ENCODE data around the gene SPTBN1. TPM values are rescaled to one million over a fixed set of nuclear protein-coding genes. Genes with fewer than 3 reads are reported as not detected.

The SPTBN1 gene
- total and polyA plus RNA-seq, 2 of the 13 experiments (the other 11 are each of a cell fraction or from before 2014, with no cell fraction given) = 123 to 299 TPM

DNA sequence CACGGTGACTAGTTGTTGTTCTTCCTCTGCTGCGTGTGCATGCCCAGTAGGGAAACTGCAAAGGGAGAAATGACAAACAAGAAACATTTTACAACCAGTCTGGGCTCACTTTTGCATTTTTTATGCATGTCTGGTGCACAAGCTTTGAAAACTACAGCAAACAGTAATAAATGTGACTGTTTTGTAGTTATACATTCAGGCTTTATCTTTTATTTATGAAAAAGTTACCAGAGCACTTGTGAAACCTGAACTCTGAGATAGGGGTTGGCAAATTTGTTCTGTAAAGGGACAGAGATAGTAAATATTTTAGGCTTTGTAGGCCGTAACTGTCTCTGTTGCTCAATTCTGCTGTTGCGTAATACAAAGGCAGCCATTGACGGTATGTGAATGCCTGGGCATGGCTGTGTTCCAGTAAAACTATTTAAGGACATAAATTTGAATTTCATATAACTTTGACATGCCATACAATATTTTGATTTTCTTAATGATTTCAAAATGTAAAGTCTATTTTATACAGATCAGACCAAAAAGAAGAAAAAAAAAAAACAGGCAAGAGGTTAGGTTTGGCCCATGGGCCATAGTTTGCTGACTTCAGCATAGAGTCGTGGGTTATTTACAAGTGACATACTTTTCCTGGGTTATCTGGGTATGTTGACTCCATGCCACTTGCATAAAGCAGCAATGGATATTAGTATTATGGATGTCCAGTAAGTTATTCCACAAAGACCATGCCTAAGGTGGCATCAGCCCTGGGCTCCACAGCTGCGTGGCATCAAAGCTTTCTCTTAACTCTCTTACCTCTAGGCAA, 213.8 kb downstream of the SPTBN1 start (continued):
- TF ChIP-seq ZFP90 (CRISPR knock-in tag; IDR thresholded peaks at IDR 0.05; ENCODE audit: borderline replicate concordance) = peak; percentile 92
- TF ChIP-seq, protein P1, sequence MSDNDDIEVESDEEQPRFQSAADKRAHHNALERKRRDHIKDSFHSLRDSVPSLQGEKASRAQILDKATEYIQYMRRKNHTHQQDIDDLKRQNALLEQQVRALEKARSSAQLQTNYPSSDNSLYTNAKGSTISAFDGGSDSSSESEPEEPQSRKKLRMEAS (IDR thresholded peaks at IDR 0.05) = peak; percentile 76
- TF ChIP-seq, protein P2, sequence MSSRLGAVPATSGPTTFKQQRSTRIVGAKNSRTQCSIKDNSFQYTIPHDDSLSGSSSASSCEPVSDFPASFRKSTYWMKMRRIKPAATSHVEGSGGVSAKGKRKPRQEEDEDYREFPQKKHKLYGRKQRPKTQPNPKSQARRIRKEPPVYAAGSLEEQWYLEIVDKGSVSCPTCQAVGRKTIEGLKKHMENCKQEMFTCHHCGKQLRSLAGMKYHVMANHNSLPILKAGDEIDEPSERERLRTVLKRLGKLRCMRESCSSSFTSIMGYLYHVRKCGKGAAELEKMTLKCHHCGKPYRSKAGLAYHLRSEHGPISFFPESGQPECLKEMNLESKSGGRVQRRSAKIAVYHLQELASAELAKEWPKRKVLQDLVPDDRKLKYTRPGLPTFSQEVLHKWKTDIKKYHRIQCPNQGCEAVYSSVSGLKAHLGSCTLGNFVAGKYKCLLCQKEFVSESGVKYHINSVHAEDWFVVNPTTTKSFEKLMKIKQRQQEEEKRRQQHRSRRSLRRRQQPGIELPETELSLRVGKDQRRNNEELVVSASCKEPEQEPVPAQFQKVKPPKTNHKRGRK (CRISPR knock-in tag; IDR thresholded peaks at IDR 0.05) = no peak
- TF ChIP-seq NFE2L2 (IDR thresholded peaks at IDR 0.05; ENCODE audit: low read length) = no peak; the same call in 1 of the 2 replicates
- peak; percentile 94; the same call in 1 of the 2 replicates for TF ChIP-seq SATB2 (CRISPR knock-in tag; IDR thresholded peaks at IDR 0.05)
- TF ChIP-seq CBX5 (CRISPR knock-in tag; IDR thresholded peaks at IDR 0.05; ENCODE audit: borderline replicate concordance) = peak; percentile 89
- TF ChIP-seq ZNF563 (CRISPR knock-in tag; IDR thresholded peaks at IDR 0.05) = no peak
- peak; percentile 94 for TF ChIP-seq FOXA3 (CRISPR knock-in tag; IDR thresholded peaks at IDR 0.05)
- TF ChIP-seq HOXA5 (CRISPR knock-in tag; IDR thresholded peaks at IDR 0.05) = peak; percentile 97
- TF ChIP-seq, protein P3, sequence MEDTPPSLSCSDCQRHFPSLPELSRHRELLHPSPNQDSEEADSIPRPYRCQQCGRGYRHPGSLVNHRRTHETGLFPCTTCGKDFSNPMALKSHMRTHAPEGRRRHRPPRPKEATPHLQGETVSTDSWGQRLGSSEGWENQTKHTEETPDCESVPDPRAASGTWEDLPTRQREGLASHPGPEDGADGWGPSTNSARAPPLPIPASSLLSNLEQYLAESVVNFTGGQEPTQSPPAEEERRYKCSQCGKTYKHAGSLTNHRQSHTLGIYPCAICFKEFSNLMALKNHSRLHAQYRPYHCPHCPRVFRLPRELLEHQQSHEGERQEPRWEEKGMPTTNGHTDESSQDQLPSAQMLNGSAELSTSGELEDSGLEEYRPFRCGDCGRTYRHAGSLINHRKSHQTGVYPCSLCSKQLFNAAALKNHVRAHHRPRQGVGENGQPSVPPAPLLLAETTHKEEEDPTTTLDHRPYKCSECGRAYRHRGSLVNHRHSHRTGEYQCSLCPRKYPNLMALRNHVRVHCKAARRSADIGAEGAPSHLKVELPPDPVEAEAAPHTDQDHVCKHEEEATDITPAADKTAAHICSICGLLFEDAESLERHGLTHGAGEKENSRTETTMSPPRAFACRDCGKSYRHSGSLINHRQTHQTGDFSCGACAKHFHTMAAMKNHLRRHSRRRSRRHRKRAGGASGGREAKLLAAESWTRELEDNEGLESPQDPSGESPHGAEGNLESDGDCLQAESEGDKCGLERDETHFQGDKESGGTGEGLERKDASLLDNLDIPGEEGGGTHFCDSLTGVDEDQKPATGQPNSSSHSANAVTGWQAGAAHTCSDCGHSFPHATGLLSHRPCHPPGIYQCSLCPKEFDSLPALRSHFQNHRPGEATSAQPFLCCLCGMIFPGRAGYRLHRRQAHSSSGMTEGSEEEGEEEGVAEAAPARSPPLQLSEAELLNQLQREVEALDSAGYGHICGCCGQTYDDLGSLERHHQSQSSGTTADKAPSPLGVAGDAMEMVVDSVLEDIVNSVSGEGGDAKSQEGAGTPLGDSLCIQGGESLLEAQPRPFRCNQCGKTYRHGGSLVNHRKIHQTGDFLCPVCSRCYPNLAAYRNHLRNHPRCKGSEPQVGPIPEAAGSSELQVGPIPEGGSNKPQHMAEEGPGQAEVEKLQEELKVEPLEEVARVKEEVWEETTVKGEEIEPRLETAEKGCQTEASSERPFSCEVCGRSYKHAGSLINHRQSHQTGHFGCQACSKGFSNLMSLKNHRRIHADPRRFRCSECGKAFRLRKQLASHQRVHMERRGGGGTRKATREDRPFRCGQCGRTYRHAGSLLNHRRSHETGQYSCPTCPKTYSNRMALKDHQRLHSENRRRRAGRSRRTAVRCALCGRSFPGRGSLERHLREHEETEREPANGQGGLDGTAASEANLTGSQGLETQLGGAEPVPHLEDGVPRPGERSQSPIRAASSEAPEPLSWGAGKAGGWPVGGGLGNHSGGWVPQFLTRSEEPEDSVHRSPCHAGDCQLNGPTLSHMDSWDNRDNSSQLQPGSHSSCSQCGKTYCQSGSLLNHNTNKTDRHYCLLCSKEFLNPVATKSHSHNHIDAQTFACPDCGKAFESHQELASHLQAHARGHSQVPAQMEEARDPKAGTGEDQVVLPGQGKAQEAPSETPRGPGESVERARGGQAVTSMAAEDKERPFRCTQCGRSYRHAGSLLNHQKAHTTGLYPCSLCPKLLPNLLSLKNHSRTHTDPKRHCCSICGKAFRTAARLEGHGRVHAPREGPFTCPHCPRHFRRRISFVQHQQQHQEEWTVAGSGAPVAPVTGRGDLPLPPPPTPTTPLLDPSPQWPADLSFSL (CRISPR knock-in tag; IDR thresholded peaks at IDR 0.05) = 0 out of 2 replicates have a peak, but pooled peaks have one; percentile 44
- TF ChIP-seq ZFP1 (CRISPR knock-in tag; IDR thresholded peaks at IDR 0.05) = peak; percentile 89; the same call in 1 of the 2 replicates
- 0 out of 2 replicates have a peak, but pooled peaks have one; percentile 7 for TF ChIP-seq GZF1 (CRISPR knock-in tag; IDR thresholded peaks at IDR 0.05)
- peak; percentile 93 for TF ChIP-seq IRF2 (CRISPR knock-in tag; IDR thresholded peaks at IDR 0.05)
- peak; percentile 26; the same call in 1 of the 2 replicates for TF ChIP-seq KDM5A (IDR thresholded peaks at IDR 0.05; ENCODE audit: borderline replicate concordance, low read length)
- TF ChIP-seq, protein P4, sequence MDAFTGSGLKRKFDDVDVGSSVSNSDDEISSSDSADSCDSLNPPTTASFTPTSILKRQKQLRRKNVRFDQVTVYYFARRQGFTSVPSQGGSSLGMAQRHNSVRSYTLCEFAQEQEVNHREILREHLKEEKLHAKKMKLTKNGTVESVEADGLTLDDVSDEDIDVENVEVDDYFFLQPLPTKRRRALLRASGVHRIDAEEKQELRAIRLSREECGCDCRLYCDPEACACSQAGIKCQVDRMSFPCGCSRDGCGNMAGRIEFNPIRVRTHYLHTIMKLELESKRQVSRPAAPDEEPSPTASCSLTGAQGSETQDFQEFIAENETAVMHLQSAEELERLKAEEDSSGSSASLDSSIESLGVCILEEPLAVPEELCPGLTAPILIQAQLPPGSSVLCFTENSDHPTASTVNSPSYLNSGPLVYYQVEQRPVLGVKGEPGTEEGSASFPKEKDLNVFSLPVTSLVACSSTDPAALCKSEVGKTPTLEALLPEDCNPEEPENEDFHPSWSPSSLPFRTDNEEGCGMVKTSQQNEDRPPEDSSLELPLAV (CRISPR knock-in tag; conservative IDR thresholded peaks at IDR 0.05; ENCODE audit: low read depth) = no peak
- 0 out of 2 replicates have a peak, but pooled peaks have one; percentile 20 for TF ChIP-seq ZNF605 (CRISPR knock-in tag; IDR thresholded peaks at IDR 0.05)
- peak; percentile 94 for TF ChIP-seq SIX4 (CRISPR knock-in tag; IDR thresholded peaks at IDR 0.05)
- TF ChIP-seq PHF8 (CRISPR knock-in tag; IDR thresholded peaks at IDR 0.05) = peak; percentile 57
- TF ChIP-seq HNRNPLL (IDR thresholded peaks at IDR 0.05; ENCODE audit: low read depth, low read length, poor library complexity, severe bottlenecking) = no peak
- TF ChIP-seq ZC3H13 (CRISPR knock-in tag; IDR thresholded peaks at IDR 0.05) = 0 out of 2 replicates have a peak, but pooled peaks have one; percentile 18
- TF ChIP-seq MAFF (IDR thresholded peaks at IDR 0.05; ENCODE audit: low read depth, low read length) = peak; percentile 65
